Amygdala (tissue), 56 donors: ENCODE measurements around the gene PRKCD.
A peak's percentile ranks its signal among the peaks of the same experiment; 100 is the strongest.

ENCODE experiments used
- DNase-seq, 56 donors: peaks; one replicate each; lab custom pipeline; 2025; lab: John Stamatoyannopoulos, UW

Gene PRKCD

DNA sequence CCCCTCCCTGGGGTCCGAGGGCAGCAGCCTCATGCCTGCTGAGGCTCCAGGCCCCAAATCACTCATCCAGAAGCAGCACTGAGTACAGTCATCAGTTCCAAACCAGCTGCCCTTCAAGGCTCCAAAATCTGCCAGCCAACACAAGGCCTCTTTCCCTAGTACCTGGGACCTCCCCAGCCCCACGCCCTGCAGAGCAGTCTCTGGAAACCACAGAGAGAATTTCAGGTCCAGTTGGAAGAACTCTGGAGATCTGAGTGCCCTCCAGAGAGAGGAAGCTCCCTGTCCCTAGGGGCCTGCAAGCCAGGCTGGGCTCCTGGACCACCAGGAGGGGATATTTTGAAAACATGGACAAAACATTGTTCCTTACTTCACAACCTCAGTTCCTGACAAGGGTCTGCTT is 68.6 kb downstream of the PRKCD start:
- DNase-seq = no peak

DNA sequence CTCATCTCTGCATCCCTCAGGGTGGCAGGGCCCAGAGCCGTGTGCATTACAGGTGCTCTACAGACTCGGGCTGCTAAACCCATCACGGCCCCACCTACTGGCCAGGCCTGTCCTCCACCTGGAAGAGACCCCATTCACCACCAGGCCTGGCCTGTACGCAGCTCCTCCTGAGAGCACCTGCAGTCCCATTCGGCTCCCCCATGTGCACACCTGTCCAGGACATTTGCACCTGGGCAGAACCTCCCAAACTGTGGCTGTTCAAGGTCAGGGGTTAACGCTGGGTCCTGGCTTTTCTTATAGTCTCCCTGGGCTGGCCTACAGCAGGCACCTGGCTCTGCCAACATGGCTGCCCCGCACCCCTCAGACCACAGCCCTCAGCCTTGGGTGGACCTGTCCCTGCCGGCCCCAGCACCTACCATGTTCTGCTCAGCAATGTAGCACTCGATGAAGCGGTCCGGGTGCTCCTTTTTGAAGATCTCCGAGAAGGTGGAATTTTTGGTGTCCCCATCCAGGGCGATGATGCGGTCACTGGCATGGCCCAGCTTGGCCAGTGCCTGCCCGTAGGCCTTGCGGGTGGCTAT is 69.1 kb downstream of the PRKCD start:
- DNase-seq = no peak

DNA sequence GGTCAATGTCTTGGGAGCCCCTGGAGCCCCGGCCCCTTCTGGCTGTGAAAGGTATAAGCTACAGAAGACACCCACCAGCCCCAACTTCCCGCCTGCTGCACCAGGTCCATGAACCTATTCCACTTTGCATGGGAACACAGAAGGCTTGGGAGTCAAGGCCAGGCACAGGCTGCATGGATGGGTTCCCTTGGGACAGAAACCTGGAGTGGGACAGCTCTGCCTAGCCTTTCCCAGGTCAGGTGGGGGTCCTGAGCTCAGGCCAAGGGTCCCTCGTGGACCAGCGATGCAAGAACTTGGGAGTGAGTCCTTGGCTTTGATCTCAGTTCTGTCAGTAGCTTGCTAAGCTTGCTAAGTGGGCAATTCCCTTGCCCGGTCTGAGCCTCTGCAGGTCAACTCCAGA is 69.8 kb downstream of the PRKCD start:
- DNase-seq = no peak

DNA sequence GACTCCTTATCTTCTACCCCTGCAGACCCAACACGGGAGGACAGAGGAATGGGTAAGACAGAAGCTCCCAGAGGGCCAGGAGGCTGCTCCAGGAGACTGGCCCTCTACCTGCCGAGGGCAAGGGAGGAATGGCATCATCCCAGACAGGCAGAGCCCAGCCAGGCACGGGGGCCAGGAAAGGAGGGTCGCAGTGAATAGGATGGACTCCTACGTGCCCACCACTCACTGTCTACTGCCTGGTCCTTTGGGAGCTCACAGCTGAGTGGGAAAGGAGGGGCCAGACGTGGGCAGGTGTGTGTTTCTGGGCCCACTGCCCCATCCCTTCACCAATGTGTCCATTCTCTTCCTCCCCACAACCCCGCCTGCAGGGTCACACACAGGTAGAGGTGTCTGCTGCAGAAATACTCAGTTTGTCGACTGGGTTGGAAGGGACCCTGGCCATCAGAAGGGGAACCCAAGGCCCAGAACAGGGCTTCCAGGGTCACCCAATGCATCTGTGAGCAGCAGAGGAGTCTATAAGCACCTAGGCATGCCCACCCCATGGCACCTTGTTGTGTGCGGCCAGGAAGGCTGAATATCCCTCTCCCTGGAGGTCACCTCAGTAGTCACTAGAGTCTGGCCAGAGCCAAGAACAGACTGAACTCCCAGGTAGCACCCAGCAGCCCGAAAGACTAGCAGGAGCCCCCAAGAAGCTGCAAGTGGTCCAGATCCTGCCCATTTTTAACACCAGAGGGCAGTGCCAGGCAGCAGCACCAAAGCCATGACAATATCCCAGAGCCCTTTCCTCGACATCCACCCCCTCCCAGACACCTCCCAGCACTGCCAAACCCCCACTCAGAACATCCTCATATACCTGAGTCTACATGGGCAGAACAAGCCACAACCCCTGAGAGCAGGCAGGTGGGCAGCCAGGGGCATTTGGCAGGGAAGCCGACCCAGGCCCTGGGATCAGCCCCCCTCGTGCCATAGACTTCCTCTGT is 70.8 kb downstream of the PRKCD start:
- DNase-seq = no peak

DNA sequence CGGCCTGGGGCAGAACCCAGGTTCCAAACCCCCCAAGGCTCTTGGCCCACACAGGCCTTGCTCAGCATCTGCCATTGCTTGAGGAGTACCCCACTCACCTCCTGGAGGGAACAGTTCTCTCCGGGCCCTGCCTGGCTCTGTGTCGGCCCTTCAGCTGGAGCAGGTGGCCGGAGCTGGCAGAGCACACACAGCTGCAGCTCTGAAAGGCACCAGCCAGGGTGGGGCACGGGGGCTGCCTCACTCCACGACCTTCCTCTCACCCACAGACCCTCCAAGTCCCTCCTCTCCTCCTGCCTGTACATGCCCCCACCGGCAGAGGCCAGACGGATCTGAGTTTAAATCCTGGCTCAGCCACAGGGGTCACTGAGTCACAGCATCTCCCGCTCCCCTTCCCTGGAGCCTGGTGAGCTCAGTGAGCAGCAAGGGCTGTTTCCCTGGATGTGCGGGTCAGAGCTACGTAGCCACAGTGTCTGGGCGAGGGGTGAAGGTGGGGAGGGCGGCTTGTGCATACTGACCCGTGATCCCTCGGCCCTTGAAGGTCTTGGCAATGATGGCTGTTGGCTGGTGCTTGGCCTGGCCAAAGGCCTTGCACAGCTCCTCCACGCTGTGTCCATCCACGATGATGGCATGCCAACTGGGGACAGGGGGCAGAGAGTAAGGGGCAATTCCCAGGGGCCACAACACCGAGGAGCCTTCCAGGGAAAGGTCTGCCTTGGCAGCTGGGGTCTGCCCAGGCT is 71.8 kb downstream of the PRKCD start:
- no peak for DNase-seq

DNA sequence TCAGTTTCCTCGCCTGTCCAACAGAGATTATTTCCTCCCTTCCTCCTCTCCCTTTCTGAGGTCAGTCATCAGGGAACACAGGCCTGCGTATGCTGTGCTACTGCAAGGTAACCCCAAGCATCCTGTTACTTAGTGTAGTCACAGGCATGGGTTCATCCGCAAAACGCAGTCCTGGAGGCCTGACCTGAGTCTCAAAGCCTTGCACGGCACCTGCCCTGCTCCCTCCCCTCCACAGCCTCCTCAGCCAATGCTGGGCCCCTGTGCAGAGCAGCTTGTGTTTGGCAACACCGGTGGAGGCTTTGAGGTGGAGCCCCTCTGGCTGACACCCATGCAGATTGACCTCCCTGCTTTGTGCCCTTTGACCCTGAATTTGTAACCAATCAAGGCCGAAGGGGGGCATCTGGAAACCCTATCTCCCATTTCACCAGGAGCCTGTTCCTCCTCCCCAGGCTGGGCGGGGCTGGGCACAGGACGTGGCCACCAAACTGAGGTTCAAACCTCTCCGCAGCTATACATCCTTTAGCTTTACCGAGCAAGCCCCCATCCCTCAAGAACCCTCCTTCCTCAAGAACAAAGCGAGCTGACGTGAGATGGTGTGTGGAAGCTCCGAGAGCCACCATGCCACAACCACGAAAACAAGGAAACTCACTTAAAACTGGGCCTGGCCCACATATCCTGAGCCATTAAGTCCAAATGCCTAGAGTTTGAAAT is 73.3 kb downstream of the PRKCD start:
- DNase-seq = no peak

DNA sequence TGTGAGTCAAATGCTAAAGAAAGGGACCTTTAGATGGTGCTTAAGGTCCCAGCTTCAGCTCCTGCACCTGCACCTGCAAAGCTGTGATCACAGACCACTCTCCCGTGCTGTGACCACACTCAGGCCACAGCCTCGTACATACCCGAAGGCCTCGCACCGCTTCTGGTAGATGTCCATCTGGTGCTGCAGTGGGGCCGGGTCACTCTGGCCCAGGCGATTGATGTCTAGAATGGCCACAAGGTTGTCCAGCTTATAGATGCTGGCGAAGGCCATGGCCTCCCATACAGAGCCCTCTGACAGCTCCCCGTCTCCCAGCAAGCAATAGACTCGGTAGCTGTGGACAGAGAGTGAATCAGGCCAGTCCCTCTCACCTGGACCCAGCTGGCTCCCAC is 73.8 kb downstream of the PRKCD start:
- DNase-seq = no peak

DNA sequence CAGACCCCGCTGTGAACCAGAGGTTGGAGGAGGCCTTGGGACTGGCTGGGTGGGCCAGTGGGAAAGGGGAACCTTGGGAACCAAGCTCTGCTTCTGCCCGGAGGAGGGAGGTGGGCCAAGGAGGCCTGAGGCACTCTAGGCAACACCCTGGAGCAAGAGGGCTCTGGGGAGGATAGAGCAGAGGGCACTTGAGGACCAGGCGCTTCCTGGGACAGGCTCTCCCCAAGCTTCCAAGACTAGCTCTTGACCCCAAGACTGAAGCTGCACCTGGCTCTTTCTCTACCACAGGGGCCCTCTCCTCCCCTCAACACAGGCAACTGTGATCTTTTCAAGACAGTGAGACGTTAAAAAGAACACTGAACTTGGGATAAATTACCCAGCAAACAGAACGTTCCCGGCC is 74.5 kb downstream of the PRKCD start:
- DNase-seq = no peak

DNA sequence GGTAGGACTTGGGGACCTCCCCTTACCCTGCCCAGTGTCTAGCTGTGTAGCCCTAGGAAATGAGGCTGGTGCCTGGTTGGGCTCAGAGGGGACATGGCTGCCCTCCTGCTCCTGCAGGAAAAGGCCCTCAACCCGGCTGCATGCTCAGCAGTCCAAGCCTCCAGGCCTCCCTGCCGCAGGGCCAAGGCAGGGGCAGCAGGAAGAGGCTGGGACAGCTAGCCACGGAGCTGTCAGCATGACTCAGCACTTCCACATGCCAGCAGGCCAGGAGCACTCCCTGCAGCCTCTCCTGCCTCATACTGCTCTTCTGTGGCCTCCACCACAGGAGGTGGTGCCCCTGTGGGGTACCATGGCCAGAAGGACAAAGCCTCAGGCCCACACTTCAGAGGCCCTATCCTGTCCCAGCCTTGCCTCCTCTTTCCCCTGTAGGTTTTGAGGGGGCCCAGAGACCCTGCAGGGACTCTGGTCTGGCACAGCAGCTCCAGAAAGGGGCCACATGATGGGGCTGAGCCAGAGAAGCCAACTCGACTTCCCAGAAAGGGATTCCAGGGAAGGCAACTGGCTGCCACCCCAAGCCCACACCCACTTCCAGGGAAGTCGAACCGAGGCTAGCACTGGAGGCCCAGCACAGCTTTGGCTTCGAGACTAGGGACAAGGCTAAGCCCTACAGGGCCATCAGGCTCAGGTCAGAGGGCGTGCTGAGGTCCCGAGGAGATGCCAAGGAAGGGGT is 75.3 kb downstream of the PRKCD start:
- peak in 33 of 56 donors; percentile 8 to 80 (median 36) for DNase-seq

DNA sequence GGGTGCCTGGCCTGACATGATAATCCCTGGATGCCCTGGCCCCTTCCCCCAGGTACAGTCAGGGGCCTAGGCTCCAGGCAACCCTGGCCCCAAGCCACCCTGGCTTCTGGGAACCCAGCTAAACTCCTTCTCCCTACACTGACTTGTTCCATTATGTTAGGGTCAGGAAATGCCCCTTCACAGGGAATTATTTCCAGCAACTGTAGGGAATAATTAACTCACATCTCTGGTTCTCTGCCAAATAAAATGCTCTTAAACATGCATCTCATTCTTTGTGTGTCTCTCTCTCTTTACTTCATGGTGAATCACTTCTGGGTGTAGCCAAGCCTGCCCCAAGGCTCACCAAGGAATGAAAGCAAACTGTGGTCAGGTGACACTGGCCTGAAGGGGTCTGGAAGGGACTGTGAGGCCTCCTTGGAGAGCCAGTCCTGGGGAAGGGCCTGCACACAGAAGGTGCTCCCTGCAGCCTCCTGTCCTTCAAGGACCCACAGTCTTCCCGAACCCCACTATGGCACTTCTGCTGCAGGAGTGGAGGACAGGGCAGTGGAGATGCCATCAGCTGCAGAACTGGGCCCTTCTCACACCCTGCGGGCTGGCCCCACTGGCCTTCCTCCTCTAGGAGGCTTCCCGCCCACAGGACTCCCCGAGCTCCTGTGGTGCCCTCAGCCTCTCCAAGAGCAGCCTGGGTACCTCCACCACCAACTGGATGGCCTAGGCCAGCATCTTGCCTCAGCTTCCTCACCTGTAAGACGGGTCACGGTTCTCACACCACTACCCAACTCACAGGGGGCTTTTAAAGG is 77.2 kb downstream of the PRKCD start:
- peak in 1 of 56 donors; percentile 16 for DNase-seq

DNA sequence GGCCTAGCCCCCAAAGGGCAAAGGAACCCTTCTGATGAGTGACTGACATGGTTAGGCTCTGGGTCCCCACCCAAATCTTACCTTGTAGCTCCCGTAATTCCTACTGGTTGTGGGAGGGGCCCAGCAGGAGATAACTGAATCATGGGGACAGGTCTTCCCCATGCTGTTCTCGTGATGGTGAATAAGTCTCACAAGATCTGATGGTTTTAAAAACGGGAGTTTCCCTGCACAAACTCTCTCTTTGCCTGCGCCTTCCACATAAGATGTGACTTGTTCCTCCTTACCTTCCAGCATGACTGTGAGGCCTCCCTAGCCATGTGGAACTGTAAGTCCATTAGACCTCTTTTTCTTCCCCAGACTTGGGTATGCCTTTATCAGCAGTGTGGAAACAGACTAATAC is 77.9 kb downstream of the PRKCD start:
- DNase-seq = no peak

DNA sequence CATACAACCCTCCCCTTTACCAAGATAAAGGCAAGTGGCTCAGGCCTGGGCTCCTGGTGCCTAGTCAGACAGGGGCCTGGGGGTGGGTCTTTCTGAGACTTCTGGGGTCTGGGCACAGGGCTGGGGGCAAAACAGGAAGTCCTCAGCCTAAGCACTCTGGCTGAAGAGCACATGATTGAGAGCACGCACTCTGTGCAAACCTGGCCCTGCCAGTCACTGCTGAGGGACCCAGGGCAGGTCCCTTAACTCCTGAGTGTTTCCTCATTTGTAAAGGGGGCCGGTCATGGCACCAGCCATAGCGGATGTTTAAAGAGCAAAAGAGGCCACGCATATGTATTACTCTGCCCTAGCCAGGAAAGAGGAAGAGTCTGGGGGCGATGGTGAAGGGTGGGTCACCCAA is 78.8 kb downstream of the PRKCD start:
- no peak for DNase-seq

DNA sequence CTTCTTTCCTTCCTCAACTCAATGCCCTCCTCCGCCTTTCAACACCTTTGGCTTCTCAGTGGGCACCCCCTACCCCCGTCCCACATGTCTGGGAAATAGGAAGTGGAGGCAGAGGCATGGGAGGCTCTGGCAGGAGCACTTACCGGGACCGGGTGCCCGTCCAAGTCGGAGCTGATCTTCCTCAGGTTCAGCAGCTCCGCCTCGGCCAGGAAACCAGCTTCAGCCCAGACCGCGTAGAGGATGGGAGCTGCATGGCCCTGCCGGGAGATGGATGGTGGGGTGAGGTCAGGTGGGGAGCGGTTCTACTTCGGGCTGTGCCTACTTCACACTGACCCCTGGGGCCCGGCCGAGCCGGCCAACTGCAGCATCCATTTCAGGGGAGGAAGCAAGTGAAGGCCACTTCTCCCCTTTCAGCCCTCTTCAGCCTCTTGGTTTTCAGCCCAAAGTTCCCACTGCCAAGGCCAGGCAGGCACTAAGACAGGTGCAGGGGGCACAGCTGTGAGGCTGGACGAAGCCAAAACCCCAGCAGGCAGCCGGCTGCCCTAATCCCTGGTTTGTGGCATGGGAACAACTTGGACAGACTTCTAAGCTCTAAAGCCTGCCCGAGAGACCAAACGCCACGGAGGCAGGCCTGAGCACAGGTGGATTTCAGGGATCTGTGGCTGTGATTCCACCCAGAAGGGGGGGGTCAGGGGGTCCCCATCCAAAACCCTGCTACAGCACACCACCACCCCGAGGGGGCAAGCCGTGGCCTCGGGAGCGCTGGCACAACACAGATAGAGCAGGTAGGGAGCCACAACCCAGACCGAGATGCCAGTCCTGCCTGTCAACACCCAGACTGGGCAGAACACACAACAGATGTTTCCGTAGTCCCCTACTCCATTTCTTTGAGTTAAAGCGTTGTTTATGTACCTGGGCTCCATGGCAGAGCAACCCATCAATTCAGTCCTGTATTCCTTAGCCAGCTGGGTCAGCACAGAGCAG is 80.3 kb downstream of the PRKCD start:
- no peak for DNase-seq

DNA sequence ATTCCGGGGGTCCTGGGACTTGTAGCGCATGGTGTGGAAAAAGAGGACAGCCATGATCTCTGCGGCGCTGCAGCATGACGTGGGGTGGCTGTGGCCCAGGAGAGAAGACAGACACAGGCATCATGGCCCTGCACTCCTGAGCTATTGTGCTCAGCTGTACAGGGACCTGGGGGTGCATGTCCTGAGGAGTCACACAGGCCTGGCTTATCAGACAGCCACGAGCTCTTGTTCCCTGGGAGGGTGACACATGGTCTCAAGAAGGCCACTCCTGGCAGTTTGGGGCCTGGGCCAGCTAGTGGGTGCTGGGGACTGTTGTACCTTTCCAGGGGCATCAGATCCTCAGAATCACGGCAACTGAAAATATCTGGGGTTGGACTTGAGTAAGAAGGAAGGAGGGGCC is 81.1 kb downstream of the PRKCD start:
- no peak for DNase-seq
